Left renal cortex interstitium (tissue), 4 donors: ENCODE measurements around the gene CYP4X1. TPM values are rescaled to one million over a fixed set of nuclear protein-coding genes. Genes with fewer than 3 reads are reported as not detected.
"Not testable (repeated sequence)": the region's sequence is repeated elsewhere in the genome, so short reads cannot be mapped to it uniquely, and the experiment has no call there.

Experiments used
- DNase-seq, 4 donors: peaks; one replicate each; pipeline ENCODE4 v3.0.0-alpha.2; 2013; ENCODE audit warnings: low read depth in 4 of 4, low spot score in 2 of 4, missing footprints in 1 of 4
- polyA plus RNA-seq, 4 donors: library from polyadenylated mRNA; unstranded; fragments of 120-200 nt; gene quantifications; one replicate each; pipeline ENCODE4 v1.2.1, GENCODE V29; 2013; ENCODE audit not compliant: insufficient read length in 4 of 4

The CYP4X1 gene
- polyA plus RNA-seq, 4 donors = 8.4 to 12.1 (median 10.7) TPM

DNA sequence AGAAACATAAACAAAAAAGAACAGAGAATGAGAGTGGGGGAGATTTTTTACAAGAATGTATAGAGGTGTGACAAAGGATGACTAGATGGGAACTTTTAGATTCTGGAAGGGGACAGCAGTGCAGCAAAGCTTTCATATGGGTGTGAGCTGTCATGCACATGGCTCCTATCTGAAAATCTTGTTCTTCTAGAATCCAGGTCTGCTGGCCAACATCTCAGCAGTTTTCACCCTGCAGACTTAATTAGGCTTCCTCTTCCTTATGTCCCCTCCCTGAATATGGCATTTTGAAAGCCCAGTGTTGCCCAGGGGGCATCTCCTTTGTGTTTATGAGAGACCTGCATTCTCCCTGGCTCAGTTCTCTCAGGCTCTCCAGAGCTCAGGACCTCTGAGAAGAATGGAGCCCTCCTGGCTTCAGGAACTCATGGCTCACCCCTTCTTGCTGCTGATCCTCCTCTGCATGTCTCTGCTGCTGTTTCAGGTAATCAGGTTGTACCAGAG is 43.7 kb downstream of the CYP4X1 start, which contains the start of gene CYP4Z1:
TSS of gene CYP4Z1 (plus strand) at position 135 of the 498 bp plus-strand sequence. CDS start at position 395, 260 bp downstream.
- DNase-seq = no peak

DNA sequence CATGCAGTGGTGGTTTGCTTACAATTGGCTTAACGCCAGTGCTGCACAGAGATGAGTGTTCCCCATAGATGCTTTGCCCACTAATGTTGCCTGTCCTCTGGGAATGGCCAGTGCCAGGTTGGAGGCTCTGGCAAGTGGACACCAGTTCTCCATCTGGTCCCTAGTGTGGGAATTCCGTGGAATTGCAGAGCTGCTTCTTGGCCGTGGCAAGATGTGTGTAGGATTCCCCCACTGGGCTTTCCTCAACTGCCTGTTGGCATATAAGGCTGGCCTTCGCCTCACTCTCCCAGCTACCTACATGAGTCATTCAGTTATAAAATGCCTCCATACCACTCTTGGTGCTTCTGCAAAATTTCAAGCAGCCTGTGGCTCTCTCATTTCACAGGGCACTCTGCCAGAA is 45.6 kb downstream of the CYP4X1 start:
- not testable (repeated sequence) for DNase-seq

DNA sequence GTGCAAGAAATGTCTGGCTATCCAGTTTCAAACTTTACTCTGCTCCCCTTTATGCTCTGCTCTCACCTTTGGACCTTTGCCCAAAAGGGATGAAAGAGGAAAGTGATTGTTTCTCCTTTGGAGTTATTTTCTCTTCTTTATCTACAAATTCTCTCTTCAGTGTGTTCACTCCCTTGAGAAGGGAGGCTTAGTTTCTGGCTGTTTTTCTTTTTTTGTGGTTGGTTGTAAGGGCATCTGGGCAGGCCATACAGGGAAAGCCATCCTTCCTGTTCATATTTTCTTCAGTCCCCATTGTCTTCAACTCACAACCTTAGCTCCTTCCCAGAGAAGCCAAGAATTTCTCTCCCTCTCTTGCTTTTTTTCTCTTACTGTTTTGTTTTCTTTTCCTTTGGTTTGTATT is 46.0 kb downstream of the CYP4X1 start:
- DNase-seq = not testable (repeated sequence)

DNA sequence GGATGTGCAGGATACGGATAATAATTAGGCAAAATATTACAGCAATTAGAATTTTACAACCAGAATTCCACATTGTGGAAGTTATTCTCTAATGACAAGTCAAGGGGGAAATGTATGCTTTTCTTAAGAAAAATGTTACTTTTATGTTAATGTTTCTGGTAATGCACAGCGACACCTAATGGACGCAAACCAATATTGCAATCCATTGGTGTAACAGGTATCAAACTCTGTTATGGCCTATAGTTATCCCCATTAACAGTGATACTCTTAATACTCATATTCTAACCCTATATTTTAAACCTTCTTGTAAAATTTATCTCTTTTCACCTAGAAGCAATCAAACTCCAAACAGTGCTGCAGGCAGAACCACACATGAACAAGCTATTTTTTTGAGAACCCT is 65.9 kb downstream of the CYP4X1 start:
- peak in 1 of 4 donors; percentile 0 for DNase-seq

DNA sequence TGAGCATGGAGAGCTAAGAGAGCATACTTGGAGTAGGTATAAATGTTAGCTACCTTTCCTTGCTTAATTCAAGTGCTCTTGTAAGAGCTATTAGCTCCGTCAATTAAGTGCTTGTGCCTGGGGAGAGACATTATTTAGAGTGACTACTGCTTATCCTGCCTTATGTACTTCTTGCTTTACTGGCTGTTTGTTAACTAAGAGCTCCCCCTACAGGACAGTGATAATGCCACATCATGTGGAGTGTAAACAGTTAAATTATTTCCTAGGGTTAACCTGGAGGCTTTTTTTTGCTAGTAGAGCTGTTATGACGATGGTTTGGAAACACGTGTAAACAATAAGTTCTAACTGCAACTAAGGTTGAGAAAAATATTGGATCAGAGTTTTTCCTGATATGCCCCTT is 68.0 kb downstream of the CYP4X1 start:
- not testable (repeated sequence) for DNase-seq

Other genes with a start within 250 kb of the CYP4X1 start
- 1 to 10 TPM; 1.4 to 2.9 (median 2.1) TPM for gene CYP4B1, start 224.6 kb upstream of the CYP4X1 start, polyA plus RNA-seq
- gene CYP4A11, start 82.2 kb upstream of the CYP4X1 start, polyA plus RNA-seq = 10 to 100 TPM; 29.0 to 64.5 (median 46.9) TPM
- gene CYP4Z1, start 43.6 kb downstream of the CYP4X1 start, polyA plus RNA-seq = under 1 TPM; 0.24 to 0.66 (median 0.35) TPM
- gene CYP4A22, start 113.8 kb downstream of the CYP4X1 start, polyA plus RNA-seq = 1 to 10 TPM; 4.8 to 8.5 (median 6.4) TPM
- 10 to 100 TPM; 41.9 to 52.3 (median 49.8) TPM for gene PDZK1IP1, start 166.4 kb downstream of the CYP4X1 start, polyA plus RNA-seq
- gene TAL1, start 208.6 kb downstream of the CYP4X1 start, polyA plus RNA-seq = 1 to 10 TPM; 4.8 to 5.5 (median 5.2) TPM